Activated B cell treated with CpG ODN at 0.5 μM for 24 hours (primary cell): Measurements from ENCODE around the gene SPRYD7. TPM values are rescaled to one million over a fixed set of nuclear protein-coding genes. Genes with fewer than 3 reads are reported as not detected.

Experiments used
- ATAC-seq: fragments of 200-7000 bp; cut with Tn5 transposase; one replicate; pipeline ENCODE4 v1.10.0; 2021; ENCODE audit warnings: low read depth, mild to moderate bottlenecking, moderate library complexity
- CTCF ChIA-PET: fragments of 350-600 bp; sonication (Branson Sonifier 250); formaldehyde crosslinking; loops from one replicate; lab custom pipeline; 2021; ENCODE audit warnings: antibody characterized with exemption; lab: Charles Lee
- POLR2A ChIA-PET: fragments of 350-600 bp; sonication (Branson Sonifier 250); formaldehyde crosslinking; loops from one replicate; lab custom pipeline; 2021; ENCODE audit warnings: antibody characterized with exemption; lab: Charles Lee
- DNase-seq: peaks from one replicate; pipeline ENCODE4 v3.0.0; 2022
- H3K27ac Mint-ChIP-seq: one replicate; pipeline ENCODE4 v1.8.0; 2020; ENCODE audit warnings: mixed read lengths
- H3K27me3 Mint-ChIP-seq: one replicate; pipeline ENCODE4 v1.8.0; 2021; ENCODE audit warnings: mixed read lengths
- H3K36me3 Mint-ChIP-seq: one replicate; pipeline ENCODE4 v1.8.0; 2021; ENCODE audit warnings: low read depth, mixed read lengths
- H3K4me1 Mint-ChIP-seq: one replicate; pipeline ENCODE4 v1.8.0; 2021; ENCODE audit warnings: mixed read lengths
- H3K4me3 Mint-ChIP-seq: one replicate; pipeline ENCODE4 v1.8.0; 2020; ENCODE audit warnings: mild to moderate bottlenecking, mixed read lengths
- H3K9me3 Mint-ChIP-seq: one replicate; pipeline ENCODE4 v1.8.0; 2020; ENCODE audit warnings: mixed read lengths
- CTCF ChIP-seq: fragments of 200-600 bp; IDR thresholded peaks from one replicate; pipeline ENCODE4 v1.8.0; 2022; ENCODE audit warnings: antibody characterized with exemption, mild to moderate bottlenecking
- intact Hi-C: fragments of 100-400 bp; cut with micrococcal nuclease; formaldehyde crosslinking; loops from one replicate; pipeline ENCODE4 v1.15.1; 2024
- total RNA-seq: library from RNA; stranded (reverse); gene quantifications from 2 replicates; pipeline ENCODE4 v1.2.3, GENCODE V29; 2022

The SPRYD7 gene
- total RNA-seq, 1 donor from 2014 or later, result 3.7 TPM

GRCh38 chr13:49935171-49936074 lies 717 bp downstream of the SPRYD7 start:
- intact Hi-C loops, result loop anchor here (1.0 to 5.0 kb wide), 14 partner anchors 62 to 1867 kb away; partner anchors contain the start of genes CAB39L, DHRS12, EBPL and FNDC3A
- Mint-ChIP-seq H3K27me3 (no peaks in the 10 kb centered on the region), H3K4me3 (peak overlapping the region; percentile 97), H3K27ac (peak overlapping the region; percentile 91), H3K36me3 (peaks cover 9% of the 10 kb centered on the region), H3K9me3 (no peaks in the 10 kb centered on the region), H3K4me1 (peaks cover 32% of the 10 kb centered on the region)
- ChIA-PET POLR2A (interaction anchor here (0.5 to 3.0 kb wide), 19 partner anchors 13 to 1518 kb away, joined by 3 to 21 read pairs (median 5); partner anchors contain the start of genes CAB39L, CDADC1, INTS6 and KPNA3), CTCF (interaction anchor here (0.6 to 1.9 kb wide), 6 partner anchors 36 to 981 kb away, joined by 3 to 12 read pairs (median 4); no protein-coding TSS in a partner anchor)
- DNase-seq, result no peak
- no peak for TF ChIP-seq CTCF
- ATAC-seq, result no peak

- TF ChIP-seq CTCF, result no peak
- no peaks in the 10 kb centered on the region for H3K27me3 Mint-ChIP-seq
- intact Hi-C loops, result no loop called here
- DNase-seq, result no peak
- POLR2A ChIA-PET, result interaction anchor here (0.6 kb wide), 2 partner anchors 398 to 1022 kb away, joined by 3 to 4 read pairs; no protein-coding TSS in a partner anchor
- H3K4me3 Mint-ChIP-seq, result no peak overlapping the region
- ATAC-seq, result no peak
- H3K27ac Mint-ChIP-seq, result no peak overlapping the region
- H3K4me1 Mint-ChIP-seq, result peaks cover 30% of the 10 kb centered on the region
- CTCF ChIA-PET, result no interaction called here
- peaks cover 10% of the 10 kb centered on the region for H3K36me3 Mint-ChIP-seq
- no peaks in the 10 kb centered on the region for H3K9me3 Mint-ChIP-seq
Measured at GRCh38 chr13:49933511-49933910, 2.6 kb downstream of the SPRYD7 start.

- CTCF ChIA-PET, result no interaction called here
- no peak for ATAC-seq
- TF ChIP-seq CTCF, result no peak
- Mint-ChIP-seq H3K27ac (no peak overlapping the region), H3K27me3 (no peaks in the 10 kb centered on the region), H3K9me3 (no peaks in the 10 kb centered on the region), H3K4me1 (peaks cover 24% of the 10 kb centered on the region), H3K4me3 (no peak overlapping the region), H3K36me3 (peaks cover 14% of the 10 kb centered on the region)
- intact Hi-C loops, result no loop called here
- DNase-seq, result no peak
- POLR2A ChIA-PET, result no interaction called here
Measured at GRCh38 chr13:49932868-49933267, 3.3 kb downstream of the SPRYD7 start.

- TF ChIP-seq CTCF, result no peak
- no peaks in the 10 kb centered on the region for H3K27me3 Mint-ChIP-seq
- DNase-seq (no peak), ATAC-seq (no peak)
- H3K9me3 Mint-ChIP-seq, result no peaks in the 10 kb centered on the region
- intact Hi-C loops, result no loop called here
- no peak overlapping the region for H3K27ac Mint-ChIP-seq
- POLR2A ChIA-PET, result no interaction called here
- CTCF ChIA-PET, result no interaction called here
- peaks cover 20% of the 10 kb centered on the region for H3K36me3 Mint-ChIP-seq
- peaks cover 17% of the 10 kb centered on the region for H3K4me1 Mint-ChIP-seq
- no peak overlapping the region for H3K4me3 Mint-ChIP-seq
Measured at GRCh38 chr13:49932066-49932465, 4.1 kb downstream of the SPRYD7 start.

- ATAC-seq, result no peak
- CTCF ChIA-PET, result interaction anchor here (0.8 kb wide), 1 partner anchor 19 kb away, joined by 3 read pairs; no protein-coding TSS in a partner anchor
- Mint-ChIP-seq H3K9me3 (no peaks in the 10 kb centered on the region), H3K4me1 (peaks cover 5% of the 10 kb centered on the region), H3K4me3 (no peak overlapping the region), H3K27me3 (no peaks in the 10 kb centered on the region), H3K27ac (no peak overlapping the region), H3K36me3 (peaks cover 41% of the 10 kb centered on the region)
- no peak for TF ChIP-seq CTCF
- intact Hi-C loops, result no loop called here
- DNase-seq, result no peak
- POLR2A ChIA-PET, result no interaction called here
Measured at GRCh38 chr13:49927755-49928154, 8.4 kb downstream of the SPRYD7 start.
